Breast epithelium (tissue), 3 donors: Measurements from ENCODE around the gene ZCRB1.

Experiments used
- CTCF ChIP-seq, 3 donors: fragments of 450-650 bp; IDR thresholded peaks; one replicate each; pipeline ENCODE4 v1.5.1; 2016 to 2017; ENCODE audit warnings: antibody characterized with exemption in 3 of 3, mild to moderate bottlenecking in 3 of 3, moderate library complexity in 3 of 3
- POLR2A ChIP-seq: fragments of 450-650 bp; IDR thresholded peaks from one replicate; pipeline ENCODE4 v1.6.1; 2016; ENCODE audit warnings: antibody characterized with exemption, mild to moderate bottlenecking, moderate library complexity
- POLR2AphosphoS5 ChIP-seq, 3 donors: sonication (generic); formaldehyde crosslinking; IDR thresholded peaks; one replicate each; pipeline ENCODE4 v1.6.1; 2017; ENCODE audit warnings: antibody characterized with exemption in 3 of 3

- TF ChIP-seq CTCF (IDR thresholded peaks at IDR 0.05) (no peak), POLR2A (no peak), POLR2AphosphoS5 (IDR thresholded peaks at IDR 0.05) (no peak)
These were observed 10.4 kb upstream of the ZCRB1 start for GRCh38 chr12:42336286-42336685.
